GM23338 (cell line): ENCODE measurements around the gene ZNF268.

Experiments
- CREB1 ChIP-seq: fragments of 250-450 bp; sonication (Bioruptor Pico); IDR thresholded peaks from 2 replicates; pipeline ENCODE4 v1.5.0; 2020; ENCODE audit warnings: low read depth, mild to moderate bottlenecking, moderate library complexity
- CTCF ChIP-seq, 2 experiments: fragments of 200-600 bp in 1 of 2; sonication (generic) in 1 of 2; conservative IDR thresholded peaks; 2 replicates each; pipeline versions ENCODE4 v1.5.1 to v1.6.1; 2016 to 2017; ENCODE audit warnings: antibody characterized with exemption in 2 of 2, low read depth in 2 of 2, mild to moderate bottlenecking in 2 of 2, moderate library complexity in 1 of 2
- EZH2 ChIP-seq: fragments of 200-600 bp; sonication (generic); IDR thresholded peaks from one replicate; pipeline ENCODE4 v1.8.0; 2017; ENCODE audit warnings: antibody characterized with exemption, mild to moderate bottlenecking, low read depth; ENCODE audit not compliant: unreplicated experiment
- EZH2phosphoT487 ChIP-seq: fragments of 200-600 bp; sonication (generic); IDR thresholded peaks from one replicate; pipeline ENCODE4 v1.8.1; 2018; ENCODE audit warnings: antibody characterized with exemption; ENCODE audit not compliant: unreplicated experiment
- JUNB ChIP-seq: IDR thresholded peaks from one replicate; pipeline ENCODE4 v1.6.1; 2016; ENCODE audit warnings: antibody characterized with exemption; ENCODE audit not compliant: unreplicated experiment
- NANOG ChIP-seq: IDR thresholded peaks from 2 replicates; pipeline ENCODE4 v1.6.1; 2016; ENCODE audit warnings: antibody characterized with exemption, borderline replicate concordance
- POLR2AphosphoS5 ChIP-seq: IDR thresholded peaks from 2 replicates; pipeline ENCODE4 v1.6.1; 2016; ENCODE audit warnings: antibody characterized with exemption, low read depth
- REST ChIP-seq: IDR thresholded peaks from one replicate; pipeline ENCODE4 v1.6.1; 2018; ENCODE audit warnings: antibody characterized with exemption; ENCODE audit not compliant: unreplicated experiment
- STAT1 ChIP-seq: IDR thresholded peaks from one replicate; pipeline ENCODE4 v1.6.1; 2016; ENCODE audit warnings: antibody characterized with exemption; ENCODE audit not compliant: unreplicated experiment
- ZNF114 ChIP-seq: fragments of 250-450 bp; sonication (Bioruptor Pico); IDR thresholded peaks from 2 replicates; pipeline ENCODE4 v1.5.0; 2020; ENCODE audit warnings: mild to moderate bottlenecking, moderate library complexity

- TF ChIP-seq CREB1 (CRISPR knock-in tag) = no peak
- no peak for TF ChIP-seq CTCF (conservative IDR thresholded peaks at IDR 0.05; ENCODE audit: low read depth in 2 of 2)
- TF ChIP-seq EZH2 = no peak
- TF ChIP-seq REST = no peak
- TF ChIP-seq EZH2phosphoT487 = no peak
- TF ChIP-seq ZNF114 (CRISPR knock-in tag) = no peak
- no peak for TF ChIP-seq POLR2AphosphoS5
- no peak for TF ChIP-seq JUNB
- TF ChIP-seq NANOG = no peak
- TF ChIP-seq STAT1 = no peak
These were observed 15.5 kb upstream of the ZNF268 start for GRCh38 chr12:133165776-133166175.
